ENCODE data around the gene GPSM1.
"Not testable (repeated sequence)": the region's sequence is repeated elsewhere in the genome, so short reads cannot be mapped to it uniquely, and the experiment has no call there.

The GPSM1 gene

DNA sequence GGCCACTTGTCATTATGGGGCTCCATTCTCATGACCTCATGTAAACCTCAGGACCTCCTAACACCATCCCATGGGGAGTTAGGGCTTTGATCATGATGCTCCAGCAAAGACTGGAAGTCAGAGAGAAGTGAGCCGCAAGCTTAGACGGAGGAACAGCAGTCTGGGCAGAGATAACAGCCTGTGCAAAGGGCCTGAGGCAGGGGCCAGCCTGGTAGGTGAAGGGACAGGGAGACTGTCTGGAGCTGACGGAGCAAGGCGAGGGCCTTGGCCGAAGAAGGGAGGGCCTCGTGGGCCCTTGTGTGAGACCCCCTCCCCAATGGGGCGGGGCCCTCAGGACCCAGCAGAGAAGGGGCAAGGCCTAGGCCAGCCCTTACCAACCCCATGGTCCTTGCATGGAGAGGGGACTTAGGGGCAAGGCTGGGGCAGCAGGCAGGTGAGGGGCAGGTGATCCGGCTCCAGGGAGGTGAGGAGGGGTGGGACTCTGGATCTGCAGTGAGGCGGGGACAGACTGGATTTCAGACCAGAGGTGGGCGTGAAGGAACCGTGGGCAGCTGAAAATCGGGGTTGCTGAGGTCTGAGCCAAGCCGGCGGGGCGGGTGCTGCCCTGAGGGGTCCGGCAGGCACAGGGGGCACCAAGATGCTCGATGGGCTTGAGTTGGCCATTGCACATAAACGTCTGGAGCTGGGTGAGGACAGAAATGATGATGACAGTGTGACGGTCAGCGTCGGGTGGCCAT lies 17.4 kb downstream of the GPSM1 start:
- DNase-seq (ENCODE audit: low read depth, low spot score): no peak

DNA sequence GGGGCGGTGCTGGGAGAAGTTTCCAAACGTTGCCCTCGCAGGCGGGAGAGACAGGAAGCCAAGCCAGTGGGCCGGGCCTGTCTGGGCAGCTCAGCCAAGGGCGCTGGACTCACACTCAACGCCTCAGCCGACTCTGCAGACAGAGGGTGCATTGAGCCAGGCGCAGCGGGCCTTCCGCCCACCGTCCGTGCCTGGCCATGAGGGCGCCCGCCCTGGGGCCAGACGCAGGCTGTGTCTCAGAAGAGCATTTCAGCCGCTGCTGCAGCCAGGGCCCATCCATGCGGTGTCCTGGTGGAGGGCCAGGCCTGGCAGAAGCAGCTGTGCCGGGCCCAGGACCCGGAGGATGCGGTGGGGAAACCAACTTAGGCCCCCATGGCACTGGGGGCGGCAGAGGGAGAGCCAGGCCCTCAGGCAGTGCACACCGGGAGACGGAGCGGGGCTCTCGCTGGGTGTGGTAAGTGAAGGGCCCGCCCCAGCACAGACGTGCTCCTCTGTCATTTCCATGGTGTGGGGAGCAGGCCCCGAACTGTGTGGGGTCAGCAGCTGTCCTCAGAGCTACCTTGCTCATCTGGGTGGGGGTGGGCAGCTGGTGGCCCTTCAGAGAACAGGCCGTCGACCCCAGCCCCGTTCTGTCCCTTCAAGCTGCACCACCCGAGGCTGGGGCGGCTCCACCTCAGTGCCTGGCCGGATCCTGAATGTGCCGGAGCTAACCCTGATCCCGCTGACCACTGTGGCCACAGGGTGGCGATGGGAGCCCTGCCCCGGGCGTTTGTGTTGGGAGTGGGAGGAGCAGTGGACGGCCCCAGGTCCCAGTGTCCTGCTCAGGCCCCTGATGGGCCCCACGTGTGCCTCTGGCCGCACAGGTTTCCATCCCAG lies 18.2 kb downstream of the GPSM1 start:
- DNase-seq (ENCODE audit: low read depth, low spot score): no peak

DNA sequence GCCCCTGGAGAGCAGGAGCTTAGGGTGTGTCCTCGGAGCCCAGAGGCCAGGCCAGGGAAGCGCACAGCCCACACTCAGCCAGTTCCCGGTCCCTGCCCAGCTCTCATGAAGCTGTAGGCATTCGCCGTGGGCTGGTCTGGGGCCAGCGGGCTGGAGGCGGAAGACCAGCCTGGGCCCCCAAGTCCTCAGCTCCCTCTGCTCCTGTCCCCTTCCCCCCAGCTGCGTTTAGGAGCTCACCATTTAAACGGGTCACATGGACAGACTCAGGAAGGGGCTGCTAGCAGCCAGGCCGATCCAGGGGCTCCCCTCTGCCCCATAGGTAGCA lies 18.8 kb downstream of the GPSM1 start:
- DNase-seq (ENCODE audit: low read depth, low spot score): no peak

DNA sequence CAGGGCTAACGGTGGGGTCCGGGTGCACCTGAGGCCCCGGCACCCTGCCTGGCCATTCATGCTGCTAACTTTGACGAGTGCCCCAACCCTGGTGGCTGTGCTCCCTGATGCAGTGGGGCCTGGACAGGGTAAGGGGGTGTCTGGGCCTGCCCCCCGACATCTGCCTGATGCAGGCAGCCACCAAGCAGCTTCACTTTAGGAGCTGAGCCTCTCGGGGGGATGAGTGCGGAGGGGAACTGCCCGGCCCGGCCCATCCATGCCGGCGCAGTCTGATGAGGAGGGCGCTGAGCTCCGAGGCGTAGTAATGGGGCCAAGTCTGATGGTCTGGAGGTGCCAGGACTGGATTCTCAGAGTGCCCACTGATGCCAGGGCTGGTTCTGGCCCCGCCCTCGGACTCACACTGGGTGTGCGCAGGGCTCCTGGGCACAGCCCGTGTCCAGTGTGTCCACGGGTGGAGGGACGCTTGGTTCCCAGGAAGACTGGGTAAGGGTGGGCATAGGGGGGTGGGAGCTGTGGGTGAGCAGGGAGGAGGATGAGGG lies 19.7 kb downstream of the GPSM1 start:
- no peak for DNase-seq (ENCODE audit: low read depth, low spot score)

DNA sequence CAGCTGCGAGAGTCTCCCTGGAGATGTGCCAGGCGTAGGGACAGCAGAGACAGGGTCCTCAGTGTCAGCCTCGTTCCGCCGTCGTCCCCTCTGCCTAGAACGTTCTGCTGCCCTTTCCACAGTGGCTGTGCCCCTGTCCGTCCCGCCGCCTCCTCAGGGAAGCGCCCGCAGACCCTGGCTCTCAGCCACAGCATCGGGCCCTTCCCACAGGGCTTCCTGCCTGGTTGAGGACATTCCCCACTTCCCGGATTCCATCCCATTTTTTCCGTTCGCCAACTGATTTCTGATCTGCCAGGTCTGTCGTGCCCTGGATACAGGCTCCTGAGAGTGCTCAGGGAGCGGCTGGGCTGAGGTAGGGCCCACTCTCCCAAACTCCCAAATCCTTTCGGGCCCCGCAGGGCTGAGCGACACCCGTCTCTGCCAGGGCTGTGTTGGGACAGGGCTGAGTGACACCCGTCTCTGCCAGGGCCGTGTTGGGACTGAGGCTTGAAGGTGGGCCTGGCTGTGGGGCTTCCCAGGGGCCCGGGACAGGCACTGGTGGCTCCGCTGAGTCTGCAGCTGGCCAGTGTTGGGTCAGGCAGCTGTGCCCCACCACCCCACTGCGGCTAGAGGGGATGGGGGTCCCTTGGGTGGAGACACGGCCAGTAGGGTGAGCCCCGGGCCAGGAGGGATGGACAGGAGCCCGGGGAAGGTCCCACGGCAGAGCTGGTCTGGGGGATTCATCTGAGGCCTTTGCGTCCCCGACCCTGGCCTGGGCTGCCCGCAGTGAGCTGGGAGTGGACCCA lies 20.3 kb downstream of the GPSM1 start:
- no peak for DNase-seq (ENCODE audit: low read depth, low spot score)

DNA sequence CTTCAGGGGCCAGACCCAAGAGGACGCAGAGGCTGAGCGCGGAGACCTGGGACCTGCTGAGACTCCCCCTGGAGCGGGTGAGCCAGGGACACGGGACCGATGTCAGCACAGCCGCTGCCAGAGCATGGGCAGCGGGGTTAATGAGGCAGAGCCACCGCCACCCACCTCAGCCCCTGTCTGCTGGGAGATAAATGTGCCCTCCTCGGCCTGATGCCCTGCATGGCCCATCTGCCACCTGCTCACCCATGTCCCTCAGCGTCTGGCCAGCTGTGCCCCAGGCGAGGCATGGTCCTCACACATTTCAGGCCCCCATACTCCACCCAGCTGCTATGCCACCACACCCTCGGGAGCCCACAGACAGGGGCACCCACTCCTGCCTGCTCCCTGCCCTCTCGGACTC lies 21.4 kb downstream of the GPSM1 start:
- DNase-seq (ENCODE audit: low read depth, low spot score): no peak

DNA sequence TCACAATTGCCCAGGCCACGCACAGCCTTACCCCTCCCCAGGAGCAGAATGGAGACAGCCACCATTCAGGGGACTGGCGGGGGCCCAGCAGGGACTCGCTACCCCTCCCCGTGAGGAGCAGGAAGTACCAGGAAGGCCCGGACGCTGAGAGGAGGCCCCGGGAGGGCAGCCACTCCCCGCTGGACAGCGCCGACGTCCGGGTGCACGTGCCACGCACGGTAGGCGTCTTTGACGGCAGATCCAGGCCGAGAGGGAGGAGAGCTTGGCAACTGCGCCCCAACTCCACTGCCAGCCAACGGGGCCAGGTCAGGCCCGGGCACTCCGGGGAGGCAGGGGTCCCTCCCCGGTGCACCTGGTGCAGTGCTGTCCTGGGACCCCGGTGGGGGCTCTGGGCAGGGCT lies 22.2 kb downstream of the GPSM1 start:
- DNase-seq (ENCODE audit: low read depth, low spot score): no peak

DNA sequence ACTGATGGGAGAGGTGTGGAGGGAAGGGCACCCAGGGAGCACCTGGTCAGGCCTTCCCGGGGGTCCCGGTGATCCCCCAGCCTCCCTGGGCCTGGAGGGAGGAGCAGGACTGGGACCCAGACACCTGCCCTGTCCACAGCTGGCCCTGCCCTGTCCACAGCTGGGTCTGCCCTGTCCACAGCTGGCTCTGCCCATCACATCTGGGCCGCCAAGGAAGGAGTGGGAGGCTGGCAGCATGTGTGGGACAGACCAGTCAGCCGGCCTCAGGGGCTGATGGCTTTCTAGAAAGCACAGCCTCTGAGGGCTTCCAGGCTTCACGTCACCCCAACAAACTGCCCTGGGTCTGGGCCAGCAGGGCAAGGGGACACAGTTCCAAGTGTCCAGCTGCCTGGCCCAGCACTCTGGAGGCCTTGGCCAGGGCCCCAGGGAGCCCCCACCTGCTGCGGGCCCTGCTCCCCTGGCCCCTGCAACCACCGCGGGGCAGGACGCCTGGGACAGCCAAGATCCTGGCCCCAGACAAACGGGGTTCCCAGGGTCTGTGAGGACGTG lies 24.0 kb downstream of the GPSM1 start:
- no peak for DNase-seq (ENCODE audit: low read depth, low spot score)

DNA sequence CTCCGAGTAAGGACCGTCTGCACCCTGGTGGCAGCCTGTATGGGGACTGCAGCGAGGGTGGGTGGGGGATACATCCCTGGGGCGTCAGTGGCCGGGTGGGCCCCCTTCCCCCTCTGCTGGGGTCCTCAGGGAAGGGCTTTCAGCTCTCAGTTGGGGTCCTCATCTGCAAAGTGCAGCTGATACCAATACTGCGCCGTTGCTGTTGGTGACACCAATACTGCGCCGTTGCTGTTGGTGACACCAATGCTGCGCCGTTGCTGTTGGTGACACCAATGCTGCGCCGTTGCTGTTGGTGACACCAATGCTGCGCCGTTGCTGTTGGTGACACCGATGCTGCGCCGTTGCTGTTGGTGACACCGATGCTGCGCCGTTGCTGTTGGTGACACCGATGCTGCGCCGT lies 24.5 kb downstream of the GPSM1 start:
- not testable (repeated sequence) for DNase-seq (ENCODE audit: low read depth, low spot score)

DNA sequence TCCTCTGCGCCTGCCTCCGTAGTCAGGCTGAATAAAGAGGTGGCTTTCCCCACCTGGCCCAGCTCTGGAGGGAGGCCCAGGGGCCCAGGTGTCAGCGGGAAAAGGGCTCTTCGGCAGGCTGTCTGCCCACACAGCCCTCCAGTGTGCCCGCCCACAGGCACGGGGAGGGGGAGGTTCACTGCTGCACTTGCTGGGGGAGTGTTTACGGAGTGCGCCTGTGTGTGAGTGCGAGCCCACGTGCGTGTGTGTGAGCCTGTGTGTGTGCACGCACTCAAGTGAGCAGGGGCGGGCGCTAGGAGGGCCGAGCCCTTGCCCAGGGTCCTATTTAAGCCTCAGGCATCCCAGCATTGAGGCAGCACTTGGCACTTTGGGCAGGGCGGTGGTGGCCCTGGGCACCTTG lies 25.3 kb downstream of the GPSM1 start:
- DNase-seq (ENCODE audit: low read depth, low spot score): no peak

DNA sequence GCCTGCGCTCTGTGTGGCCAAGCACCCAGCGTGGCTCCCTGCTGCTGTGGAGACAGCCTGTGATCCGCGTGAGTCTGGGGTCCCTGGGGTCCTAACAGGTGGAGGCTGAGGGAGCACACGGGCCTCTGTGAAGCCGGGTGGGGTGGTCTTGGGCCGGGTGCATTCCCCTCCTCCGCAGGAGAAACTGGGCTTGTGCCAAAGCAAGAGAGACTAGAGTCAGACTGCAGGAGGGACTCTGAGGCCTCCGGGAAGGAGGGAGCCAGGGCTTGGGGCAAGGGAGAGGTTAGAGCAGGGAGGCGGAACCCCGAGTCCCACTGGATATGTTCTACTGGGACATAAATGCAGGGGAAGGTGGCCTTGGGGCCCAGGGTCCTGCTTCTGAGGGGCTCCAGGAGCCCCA lies 25.7 kb downstream of the GPSM1 start:
- no peak for DNase-seq (ENCODE audit: low read depth, low spot score)

DNA sequence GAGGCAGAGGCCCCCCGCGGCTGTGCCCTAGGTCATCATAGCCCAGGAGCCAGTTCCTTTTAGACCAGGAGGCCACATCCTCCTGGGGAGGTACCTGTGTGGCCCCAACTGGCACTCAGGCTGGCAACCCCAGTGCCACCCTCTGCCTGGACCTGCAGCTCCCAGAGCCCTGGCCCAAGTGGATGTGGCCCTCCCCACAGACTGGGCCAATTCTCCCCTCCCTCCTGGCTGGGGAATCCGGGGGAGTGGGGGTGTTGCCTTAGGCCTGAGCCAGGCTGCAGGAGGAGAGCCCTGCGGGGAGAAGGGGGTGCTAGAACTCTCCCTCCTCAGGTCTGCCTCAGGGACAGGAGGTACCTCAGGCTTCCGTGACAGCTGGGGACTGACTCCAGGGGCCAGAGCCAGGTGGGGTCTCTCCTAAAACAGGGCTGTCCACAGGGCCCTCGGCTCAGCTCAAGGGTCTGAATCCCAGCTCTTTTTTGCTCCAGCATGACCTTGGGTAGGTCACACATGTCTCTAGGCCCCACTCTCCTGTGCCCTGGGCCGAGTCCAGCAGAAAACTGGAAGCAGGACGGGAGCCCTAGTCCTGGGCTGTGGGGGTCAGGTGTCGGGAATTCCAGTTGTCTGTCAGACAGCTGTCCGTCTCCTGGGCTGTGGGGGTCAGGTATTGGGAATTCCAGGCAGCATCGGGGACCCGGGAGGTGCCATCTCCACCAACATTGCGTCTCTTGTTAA lies 26.6 kb downstream of the GPSM1 start:
- DNase-seq (ENCODE audit: low read depth, low spot score): no peak

DNA sequence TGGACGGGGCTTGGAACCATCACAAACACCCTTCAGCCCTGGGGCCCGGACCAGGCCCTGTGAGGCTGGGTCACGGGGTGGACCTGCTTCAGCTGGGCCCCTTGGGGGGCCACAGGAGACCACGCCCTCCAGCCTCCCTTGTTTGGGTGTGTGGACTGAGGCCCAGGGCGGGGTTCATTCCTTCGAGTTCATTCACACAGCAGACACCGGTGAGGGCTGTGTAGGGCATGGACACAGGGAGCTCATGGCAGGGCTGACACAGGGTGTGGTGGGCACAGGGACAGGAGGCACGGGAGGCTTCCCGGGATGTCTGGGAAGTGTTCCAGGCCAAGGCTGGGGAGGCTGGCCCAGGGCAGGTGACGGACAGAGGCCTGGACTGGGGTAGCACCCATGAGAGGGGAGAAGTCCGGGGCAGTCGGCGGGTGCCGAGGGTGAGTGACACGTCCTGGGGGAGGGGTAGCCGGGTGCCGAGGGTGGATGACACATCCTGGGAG lies 27.3 kb downstream of the GPSM1 start:
- no peak for DNase-seq (ENCODE audit: low read depth, low spot score)

DNA sequence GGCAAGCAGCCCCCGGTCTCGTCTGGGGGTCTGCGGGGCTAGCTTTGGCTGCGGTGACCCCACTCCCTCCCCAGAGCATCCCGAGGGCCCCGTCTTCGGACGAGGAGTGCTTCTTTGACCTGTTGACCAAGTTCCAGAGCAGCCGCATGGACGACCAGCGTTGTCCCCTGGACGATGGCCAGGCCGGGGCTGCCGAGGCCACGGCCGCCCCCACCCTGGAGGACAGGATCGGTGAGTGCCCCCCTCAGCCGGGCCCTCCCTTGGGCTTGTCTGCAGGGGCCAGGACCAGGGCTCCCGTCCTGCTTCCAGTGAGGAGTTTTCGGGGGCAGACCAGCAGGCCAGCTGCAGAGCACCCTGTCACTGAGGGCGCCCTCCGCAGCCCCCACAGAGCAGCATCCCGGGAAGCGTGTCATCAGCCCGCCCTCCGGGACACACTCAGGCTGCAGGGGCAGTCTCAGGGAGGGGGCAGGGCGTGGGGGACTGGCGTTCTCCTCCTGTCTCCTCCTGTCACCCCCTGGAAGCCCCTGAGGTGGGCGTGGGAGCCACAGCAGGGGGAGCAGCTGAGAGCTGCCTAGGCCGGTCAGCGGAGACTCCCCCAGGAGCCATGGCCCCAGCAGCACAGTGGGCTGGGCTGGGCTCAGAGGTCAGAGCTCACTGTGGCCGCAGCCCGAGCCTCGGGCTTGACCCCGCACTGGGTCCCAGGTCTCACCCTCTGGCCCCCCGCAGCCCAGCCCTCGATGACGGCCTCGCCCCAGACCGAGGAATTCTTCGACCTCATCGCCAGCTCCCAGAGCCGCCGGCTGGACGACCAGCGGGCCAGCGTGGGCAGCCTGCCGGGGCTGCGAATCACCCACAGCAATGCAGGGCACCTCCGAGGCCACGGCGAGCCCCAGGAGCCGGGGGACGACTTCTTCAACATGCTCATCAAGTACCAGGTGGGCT lies 28.5 kb downstream of the GPSM1 start:
- no peak for DNase-seq (ENCODE audit: low read depth, low spot score)

DNA sequence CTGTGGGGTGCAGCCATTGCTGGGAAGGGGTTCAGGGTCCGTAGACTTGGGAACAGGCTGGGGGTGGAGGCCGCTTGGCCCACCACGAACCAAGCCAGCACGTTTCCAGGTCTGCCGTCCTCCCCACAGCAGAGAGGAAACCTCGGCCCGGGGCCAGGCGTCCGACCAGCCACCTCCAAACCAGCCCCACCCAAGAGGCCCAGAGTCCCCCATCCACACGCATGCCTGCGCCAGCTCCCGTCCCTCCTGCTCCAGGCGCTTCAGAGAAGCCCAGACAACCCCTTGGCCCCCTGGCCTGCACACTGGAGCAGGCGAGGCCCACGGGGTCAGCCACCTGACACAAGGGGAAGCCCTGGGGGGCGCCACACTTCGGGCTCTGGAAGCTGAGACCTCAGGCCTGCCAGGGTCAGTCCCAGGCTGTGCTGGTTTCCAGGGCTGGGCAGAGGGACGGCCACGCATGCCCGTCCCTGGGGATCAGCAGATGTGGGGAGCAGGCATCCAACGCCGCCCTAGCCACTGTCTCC lies 29.9 kb downstream of the GPSM1 start:
- no peak for DNase-seq (ENCODE audit: low read depth, low spot score)

DNA sequence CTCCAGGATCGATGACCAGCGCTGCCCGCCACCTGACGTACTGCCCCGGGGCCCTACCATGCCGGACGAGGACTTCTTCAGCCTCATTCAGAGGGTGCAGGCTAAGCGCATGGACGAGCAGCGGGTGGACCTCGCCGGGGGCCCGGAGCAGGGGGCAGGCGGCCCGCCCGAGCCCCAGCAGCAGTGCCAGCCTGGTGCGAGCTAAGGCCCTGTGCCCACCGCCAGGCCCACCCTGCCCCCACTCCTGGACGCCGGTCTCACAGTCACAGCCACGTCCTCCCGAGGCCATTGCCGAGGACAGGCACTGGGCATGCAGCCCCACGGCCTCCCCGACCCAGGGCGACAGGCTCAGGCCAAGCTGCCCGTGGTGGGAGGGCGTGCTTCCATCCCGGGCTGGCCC lies 30.7 kb downstream of the GPSM1 start:
- DNase-seq (ENCODE audit: low read depth, low spot score): no peak

DNA sequence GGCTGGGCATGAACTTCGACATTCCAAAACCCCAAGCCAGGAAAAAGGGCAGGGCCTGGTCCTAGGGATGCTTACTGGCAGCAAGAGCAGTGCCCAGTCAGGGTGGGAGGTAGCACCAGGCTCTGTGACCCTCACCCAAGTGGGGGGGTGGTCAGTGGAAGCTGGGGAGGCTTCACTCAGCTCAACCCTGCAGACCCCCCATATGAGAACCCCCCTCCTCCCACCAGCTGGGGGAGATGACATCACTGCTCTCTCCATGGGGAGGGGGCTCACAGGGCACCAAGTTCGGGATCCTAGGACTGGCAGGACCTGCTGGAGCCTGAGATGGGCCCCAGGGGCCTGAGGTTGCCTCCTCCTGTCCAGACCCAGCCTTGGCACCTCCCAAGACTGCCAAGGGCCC lies 31.5 kb downstream of the GPSM1 start:
- no peak for DNase-seq (ENCODE audit: low read depth, low spot score)

DNA sequence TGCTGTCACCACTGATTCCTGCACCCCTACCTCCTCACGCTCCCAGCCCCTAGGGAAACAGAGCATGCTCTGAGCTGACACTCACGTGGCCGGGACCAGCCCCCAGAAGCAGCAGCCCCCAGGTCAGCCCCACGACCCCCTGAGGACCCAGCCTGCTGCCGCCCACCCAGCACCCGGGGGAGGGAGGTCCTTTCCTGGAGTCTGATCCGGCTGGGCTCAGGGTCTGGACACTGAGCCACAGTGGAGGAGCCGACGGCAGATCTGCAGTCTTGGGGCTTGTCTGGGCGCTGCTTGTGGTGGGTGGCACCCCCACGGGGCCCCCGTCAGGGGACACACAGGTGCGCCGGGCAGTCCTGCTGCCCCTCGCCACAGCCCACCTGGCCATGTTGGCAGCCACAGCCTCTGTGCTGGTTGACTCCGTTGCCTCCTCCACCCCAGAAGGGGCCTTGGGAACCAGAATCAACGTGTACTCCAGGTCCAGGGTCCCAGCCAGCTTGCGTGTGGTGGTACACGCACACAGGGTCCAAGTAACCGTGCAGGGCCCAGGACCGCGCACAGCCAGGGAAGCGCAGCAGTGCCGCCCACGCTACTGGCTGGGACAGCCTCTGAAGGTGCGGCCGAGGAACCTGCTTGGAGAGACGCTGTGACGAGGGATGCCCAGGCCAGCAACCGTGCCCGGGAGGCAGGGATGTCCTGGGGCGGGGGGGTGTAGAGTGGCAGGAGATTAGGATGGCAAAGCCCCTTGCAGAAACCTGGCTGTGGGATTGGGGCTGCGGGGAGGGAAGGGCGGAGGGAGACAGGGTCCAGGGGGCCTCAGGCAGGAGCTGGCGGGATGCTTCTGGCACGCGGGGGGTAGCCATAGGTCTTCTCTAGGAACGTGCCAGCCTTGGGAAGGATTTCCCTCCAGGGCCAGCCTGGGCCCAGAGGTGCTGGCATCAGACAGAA lies 32.7 kb downstream of the GPSM1 start:
- no peak for DNase-seq (ENCODE audit: low read depth, low spot score)

Data from smooth muscle cell of the brain vasculature (primary cell).